Inflammatory macrophage (primary cell): ENCODE measurements around the gene SEC14L5.
A peak's percentile ranks its signal among the peaks of the same experiment; 100 is the strongest.
"Not testable (repeated sequence)": the region's sequence is repeated elsewhere in the genome, so short reads cannot be mapped to it uniquely, and the experiment has no call there.

Experiments used
- DNase-seq, 2 donors: peaks; one replicate each; pipeline ENCODE4 v3.0.0-alpha.2; 2020 to 2022

SEC14L5 gene

DNA sequence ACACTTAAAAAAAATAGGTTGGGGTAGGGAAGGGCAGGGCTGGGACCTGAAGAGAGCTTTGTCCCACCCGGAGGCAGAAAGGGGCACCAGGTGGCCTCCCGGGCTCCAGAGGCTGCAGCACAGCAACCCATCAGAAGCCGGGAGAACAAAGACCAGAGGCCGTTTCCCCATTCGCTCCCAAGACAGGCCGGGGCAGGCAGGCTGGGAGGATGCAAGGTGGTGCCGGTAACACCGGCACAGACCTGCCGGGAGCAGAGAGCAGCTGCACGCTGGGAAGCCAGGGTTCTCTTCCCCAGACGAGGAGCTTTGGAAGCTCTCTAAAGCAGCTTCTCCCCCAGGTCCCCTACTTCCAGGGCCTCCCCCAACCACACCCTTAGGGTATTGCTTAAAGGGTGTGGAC, 26.7 kb upstream of the SEC14L5 start:
- no peak for DNase-seq

DNA sequence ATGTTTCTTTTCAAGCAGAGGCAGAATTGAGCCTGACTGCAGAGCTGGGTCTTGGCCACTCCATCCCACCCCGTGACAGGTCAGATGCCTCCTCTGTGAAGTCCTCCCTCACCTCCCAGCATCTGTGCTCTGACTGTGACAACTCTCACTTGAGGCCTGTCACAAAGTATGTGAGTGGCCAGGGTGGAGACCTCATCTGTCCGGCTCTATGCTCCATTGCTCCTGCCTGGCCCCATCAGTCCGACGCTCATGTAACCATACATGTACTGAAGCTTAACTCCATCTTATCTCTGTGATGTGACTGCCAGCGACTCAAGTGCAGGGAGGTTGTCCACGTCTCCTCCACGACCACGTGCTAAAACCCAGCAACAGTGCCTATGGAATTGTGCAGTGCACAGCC, 24.7 kb upstream of the SEC14L5 start:
- no peak for DNase-seq

DNA sequence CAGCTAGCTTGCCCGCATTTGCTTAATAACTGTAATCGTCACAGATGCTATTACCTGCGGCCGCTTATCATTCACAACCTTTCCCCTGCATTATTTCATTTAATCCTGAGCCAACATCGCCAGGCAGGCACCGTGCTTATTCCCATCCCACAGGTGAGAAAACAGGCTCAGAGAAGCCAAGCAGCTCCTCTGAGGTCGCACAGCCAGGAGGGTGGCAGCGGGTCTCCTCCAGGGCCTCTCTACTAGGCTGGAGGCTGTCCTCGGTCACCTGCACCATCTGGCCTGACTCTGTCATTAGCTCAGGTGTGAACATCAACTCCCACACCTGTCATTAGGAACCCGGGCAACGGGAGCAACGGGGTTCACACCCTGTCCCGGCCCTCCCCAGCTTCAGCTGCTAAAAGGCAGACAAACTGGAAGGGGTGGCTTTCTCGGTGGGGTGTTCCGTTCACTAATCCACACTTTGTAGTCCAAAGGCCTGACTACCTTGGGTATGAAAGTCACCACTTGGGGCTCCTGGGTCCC, 24.2 kb upstream of the SEC14L5 start:
- no peak for DNase-seq

DNA sequence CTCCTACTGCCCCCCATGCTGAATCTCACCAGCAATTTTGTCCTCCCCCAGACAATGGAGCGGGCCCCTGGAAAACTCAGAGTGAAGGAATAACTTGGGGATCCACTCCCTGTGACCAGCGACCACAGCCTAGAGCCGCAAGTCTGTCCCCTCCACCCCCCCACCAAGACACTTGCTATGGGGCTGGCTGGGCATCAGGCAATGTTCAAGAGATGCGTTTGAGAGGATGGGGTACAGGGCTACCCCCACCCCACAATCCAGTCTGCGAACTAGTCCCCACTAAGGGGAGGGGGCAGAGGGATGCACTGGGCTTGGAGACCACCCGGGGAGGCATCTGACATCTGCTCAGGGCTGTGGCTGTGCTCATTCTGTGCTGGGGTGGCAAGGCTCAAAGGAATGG, 23.5 kb upstream of the SEC14L5 start:
- DNase-seq: no peak

DNA sequence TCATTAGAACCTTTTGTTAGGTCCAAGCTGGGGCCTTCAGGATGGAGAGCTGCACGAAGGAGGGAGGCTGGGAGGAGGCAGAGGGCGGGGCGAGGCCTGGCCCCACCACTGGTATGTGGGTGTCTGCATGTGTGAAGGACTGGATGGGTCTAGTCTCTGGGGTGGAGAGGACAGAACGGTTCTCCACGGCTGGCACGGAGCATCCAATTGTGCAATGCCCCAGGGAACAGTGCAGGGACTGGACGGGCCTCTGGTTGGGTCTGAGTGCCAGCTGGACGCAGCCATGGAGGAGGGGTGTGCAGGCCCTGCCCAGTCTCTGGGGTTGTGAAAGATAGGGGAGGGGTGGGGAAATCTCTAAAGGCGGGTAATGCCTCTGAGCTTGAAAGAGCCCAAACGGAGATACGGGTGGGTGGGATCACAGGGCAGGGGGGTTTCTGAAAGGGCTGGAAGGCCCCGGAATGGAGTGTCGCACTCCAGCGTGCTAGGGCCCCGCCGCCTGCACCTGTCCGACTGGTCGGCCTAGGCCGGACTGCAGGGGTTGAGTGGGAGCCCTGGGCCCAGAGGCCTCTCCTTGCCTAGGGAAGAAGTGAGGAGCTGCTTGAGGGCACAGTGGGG, 22.8 kb upstream of the SEC14L5 start:
- no peak for DNase-seq

DNA sequence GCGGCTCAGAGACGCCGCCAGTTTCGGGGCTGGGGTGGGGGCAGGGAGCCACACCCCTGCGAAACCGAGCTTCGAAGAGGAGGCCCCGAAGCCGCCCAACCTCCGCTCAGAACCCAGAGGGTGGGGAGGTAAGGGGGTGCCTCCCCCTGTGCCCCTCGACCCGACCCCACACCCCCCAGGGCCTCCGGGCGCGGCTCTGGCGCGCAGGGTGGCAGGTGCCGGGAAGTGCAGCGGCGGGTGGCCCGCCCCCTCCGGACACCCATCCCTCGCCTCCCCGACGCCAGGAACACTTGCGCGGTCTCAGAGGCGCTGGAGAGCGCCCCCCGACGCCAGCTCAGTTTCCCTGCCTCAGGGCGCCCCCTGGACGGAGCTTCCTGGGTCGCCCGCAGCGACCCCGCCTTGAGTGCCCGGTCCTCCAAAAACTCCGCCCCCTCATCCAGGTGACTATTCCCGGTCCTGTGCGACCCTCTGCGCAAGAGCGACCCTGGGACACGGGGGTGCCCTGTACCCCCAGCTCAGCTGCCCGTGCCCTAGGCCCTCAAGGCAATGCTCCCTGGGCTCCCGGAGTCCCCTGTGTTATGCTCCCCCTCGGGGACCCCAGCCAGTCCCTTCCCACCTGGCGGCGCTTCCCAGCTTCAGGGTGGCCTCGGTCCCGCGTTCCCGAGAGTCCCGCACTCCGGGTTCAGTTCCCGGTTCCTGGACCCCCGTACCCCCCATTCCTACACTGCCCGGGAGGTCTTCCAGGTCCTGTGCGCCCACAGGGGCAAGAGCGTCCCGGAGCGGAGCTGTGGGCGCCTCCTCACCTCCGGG, 21.7 kb upstream of the SEC14L5 start:
- no peak for DNase-seq

DNA sequence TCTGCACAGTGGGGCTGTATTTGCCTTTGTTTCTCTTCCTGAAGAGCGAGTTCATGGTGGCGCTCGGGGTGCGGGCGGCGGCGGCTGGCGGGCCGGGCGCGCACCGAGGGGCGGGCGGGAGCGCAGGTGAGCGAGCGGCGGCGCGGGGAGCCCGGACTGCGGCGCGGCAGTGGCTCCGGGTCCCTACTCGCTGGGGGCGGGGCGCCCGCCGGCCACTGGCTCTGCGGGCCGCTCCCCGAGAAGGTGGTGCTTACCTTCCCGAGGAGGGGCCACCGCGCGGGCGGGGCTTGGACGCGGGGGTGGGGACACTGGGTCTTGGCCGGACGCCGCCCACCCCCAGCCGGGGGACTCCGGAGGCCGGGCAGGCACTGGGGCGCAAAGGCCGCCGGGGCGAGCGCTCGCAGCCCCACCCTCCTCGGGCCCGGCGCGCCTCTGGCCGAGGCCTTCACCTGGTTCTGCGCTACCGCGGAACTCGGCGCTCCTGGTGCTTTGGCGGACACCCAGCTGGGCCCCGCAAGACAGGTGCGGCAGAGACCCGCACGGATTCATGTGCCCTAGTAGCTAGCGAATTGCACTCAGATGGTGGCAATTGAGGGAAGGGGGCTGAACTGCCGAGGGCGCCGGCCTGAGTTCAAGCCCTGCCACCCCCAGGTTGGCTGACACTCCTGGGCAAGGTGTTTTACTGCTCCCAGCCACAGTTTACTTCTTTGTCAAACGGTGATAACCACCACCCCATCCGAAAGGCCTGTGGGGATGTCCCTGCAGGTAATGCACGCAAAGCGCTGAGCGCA, 20.9 kb upstream of the SEC14L5 start, which contains the start of gene PPL:
PPL (minus strand) TSS at position 158 of the 791 bp plus-strand sequence; CDS start at position 55, 103 bp downstream.
- no peak for DNase-seq

DNA sequence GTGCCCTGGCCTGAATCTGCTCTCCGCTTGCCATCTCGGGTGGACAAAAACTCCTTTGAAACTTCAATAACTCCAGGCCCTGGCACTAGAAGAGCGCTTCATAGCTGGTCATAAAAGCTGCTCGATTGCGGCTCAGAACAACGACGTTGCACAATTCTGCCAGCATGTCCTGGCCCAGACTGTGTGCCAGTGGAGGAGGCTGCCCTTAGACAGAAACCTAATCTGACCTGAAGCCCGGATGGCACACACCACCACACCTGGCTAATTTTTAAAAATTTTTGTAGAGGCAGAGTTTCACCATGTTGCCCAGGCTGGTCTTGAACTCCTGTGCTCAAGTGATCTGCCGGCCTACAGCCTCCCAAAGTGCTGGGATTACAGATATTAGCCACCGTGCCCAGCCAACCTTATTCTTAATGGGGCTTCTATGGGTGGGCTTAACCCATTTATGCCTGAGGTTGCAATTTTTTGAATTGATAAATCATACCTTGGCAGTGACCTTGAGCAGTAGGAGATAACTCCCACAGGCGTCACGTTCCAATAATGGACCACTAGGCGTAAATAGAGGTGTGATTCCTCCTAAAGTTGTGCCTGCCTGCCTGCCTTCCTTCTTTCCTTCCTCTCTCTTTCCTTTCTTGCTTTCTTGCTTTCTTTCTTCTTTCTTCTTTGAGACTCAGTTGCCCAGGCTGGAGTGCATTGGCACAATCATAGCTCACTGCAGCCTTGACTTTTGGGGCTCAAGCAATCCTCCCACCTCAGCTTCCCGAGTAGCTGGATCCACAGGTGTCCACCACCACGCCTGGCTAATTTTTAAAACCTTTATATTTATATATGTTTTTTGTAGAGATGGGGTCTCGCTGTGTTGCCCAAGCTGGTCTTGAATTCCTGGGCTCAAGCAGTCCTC, 20.1 kb upstream of the SEC14L5 start:
- DNase-seq: no peak

DNA sequence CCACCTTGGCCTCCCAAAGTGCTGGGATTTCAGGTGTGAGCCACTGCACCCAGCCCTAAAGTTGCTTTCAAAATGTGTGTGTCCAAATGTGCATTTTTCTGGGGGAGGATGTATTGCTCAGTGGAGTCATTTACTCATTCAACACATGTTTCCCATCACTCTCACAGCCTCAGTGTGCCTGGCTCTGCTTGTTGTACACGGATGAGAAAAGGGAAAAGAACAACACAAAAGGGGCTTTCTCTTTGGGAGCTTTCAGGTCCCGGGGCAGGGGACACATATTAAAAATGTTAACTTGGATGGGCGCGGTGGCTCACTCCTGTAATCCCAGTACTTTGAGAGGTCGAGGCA, 19.5 kb upstream of the SEC14L5 start:
- DNase-seq: no peak

DNA sequence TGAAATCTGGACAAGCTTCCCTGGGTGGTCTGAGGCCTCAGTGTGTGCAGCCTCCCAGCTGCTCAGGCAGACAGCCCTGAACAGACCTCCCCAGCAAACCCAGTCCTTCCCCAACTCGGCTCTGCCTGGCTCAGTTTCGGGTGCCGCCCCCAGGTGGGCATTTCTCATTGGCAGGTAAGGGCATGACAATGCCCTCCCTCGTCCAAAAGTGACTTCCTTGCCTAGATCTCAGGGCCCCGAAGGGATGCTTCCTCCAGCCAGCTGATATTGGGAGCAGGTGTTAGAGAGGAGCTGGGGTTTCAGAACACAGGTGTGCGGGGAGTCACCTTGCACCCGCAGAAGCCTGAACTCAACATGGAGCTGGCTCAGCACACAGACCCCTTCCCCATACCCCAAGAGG, 17.4 kb upstream of the SEC14L5 start:
- no peak for DNase-seq

DNA sequence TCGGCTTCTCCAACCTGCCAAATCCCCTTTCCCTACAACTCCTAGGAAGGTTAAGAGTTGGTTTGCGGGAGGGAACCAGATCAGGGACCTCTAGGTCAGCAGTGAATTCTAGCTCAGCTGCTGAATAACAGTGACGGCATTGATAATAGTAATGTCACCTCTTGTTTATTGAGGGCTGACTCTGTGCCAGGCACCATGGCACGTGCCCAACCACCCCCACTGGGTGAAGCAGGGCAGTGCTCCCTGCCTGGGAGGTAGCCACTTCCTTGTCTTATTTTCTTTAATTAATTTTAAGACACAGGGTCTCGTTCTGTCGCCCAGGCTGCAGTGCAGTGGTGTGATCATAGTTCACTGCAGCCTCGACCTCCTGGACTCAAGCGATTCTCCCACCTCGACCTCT, 15.6 kb upstream of the SEC14L5 start:
- no peak for DNase-seq

DNA sequence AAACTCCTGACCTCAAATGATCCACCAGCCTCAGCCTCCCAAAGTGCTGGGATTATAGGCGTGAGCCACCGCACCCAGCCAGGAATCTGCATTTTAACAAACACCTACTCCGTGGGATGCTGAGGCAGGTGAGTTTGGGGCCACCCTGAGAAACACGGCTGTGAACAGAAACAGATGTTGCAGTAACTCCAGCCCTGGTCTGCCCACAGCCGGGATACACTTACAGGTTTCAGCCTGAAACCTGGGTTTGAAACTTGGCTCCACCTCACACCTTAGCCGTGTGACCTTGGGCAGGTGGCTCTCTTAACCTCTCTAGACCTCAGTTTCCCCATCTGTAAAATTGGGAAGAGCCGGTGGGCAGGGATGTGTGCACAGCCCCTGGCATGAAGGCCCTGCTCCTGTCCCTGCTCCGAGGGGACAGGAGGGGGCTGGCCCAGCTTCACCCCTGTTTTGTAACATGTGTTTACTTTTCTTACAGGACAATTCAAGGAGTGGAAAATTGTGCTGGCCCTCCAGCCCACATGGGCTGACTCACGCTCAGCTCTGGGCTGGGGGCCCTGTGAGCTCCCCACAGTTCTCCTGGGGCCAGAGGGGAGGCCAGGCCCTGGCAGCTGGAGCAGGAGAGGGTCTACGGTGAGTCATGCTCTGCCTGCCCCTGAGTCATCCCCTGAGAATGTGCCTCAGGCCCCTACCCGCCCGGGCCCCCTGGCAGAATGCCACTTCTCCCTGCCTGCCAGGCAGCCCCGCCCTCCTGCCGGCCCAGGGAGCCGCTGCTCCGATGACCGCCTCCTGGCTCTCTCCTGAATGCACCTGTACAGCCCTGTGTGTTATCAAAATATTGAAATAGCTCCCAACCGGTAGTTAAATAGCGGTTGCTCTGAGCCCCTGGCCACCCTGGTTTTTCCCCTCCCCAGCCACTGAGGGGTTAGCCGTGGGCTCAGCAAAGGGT, 13.5 kb upstream of the SEC14L5 start:
- peak; percentile 13 to 28 for DNase-seq

DNA sequence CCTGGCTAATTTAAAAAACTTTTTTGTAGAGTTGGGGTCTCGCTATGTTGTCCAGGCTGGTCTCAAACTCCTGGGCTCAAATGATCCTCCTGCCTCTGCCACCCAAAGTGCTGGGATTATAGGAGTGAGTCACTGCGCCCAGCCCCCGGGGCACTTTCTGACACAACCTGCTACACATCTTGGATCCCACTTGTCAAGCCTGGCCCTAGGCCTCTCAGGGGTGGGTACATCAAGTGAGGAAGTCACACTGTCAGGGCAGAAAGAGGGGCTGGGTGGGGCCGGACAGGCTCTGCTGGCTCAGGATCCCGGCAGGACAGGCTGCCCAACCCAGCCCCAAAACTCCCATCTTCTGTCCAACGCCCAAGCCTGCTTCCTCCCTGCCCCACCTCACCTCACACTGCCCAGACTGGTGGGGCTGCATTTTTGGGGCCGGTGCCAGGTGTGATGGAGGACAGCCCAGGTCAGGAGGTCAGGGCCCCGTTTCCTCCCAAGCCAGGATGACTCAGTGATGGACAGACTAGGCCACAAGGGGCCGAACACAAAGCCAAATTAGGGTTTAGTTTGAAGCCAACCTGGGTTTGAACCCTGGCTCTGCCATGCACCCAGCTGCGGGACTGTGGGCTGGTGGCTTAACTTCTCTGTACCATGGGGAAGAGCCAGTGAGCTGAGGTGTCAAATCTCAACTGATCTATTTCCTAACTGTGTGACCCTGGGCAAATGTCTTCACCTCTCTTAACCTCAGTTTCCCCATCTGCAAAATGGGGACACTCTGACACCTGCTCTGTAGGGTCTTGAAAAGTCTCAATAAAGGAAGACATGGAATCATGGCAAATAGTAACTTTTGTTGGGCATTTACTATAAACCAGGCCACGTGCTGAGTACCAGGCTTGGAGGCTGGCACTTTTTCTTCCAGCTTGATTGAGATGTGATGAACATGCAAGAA, 12.3 kb upstream of the SEC14L5 start:
- DNase-seq: no peak

DNA sequence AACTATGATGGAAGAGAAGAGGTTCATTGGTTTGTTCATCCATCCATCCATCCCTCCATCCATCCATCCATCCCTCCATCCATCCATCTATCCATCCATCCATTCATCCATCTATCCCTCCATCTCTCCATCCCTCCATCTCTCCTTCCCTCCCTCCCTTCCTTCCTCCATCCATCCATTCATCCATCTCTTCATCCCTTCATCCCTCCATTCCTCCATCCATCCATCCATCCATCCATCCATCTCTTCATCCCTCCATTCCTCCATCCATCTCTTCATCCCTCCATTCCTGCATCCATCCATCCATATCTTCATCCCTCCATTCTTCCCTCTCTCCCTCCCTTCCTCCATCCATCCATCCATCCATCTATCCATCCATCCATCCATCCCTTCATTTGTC, 11.2 kb upstream of the SEC14L5 start:
- no peak for DNase-seq

DNA sequence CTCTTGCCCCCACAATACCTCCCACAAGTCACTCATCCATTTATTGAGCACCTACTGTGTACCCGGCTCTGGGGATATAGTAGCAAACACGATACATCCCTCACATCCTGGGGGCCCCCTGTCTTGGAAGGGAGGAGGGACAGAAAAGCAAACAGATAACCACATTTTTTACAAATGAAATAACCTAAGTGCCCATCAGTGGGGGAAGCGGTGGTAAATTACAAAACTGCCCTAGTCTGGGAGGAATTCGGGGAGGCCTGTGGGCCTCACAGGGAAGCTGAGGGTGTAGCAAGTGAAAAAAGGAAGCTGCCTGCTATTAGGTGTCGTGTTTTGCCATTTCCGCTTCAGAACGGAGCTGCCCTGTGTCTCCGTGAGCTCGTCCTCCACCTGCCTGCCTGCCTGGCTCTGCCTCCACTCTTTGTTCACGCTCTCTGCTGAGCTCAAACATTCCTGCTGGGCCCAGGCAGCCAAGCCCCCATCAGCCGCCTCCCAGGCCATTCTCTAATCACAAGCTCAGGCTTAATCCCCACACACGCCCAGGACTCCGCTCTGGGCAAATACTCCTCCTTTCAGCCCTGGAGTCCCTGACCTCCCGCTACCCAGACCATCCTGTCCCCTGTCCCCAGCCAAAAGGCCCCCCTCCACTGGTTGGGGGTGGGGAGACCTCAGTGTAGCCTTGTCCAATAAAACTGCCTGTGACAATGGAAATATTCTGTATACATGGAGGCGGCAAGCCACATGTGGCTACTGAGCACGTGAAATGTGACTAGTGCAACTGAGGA, 10.2 kb upstream of the SEC14L5 start:
- DNase-seq: peak; percentile 59 to 76

DNA sequence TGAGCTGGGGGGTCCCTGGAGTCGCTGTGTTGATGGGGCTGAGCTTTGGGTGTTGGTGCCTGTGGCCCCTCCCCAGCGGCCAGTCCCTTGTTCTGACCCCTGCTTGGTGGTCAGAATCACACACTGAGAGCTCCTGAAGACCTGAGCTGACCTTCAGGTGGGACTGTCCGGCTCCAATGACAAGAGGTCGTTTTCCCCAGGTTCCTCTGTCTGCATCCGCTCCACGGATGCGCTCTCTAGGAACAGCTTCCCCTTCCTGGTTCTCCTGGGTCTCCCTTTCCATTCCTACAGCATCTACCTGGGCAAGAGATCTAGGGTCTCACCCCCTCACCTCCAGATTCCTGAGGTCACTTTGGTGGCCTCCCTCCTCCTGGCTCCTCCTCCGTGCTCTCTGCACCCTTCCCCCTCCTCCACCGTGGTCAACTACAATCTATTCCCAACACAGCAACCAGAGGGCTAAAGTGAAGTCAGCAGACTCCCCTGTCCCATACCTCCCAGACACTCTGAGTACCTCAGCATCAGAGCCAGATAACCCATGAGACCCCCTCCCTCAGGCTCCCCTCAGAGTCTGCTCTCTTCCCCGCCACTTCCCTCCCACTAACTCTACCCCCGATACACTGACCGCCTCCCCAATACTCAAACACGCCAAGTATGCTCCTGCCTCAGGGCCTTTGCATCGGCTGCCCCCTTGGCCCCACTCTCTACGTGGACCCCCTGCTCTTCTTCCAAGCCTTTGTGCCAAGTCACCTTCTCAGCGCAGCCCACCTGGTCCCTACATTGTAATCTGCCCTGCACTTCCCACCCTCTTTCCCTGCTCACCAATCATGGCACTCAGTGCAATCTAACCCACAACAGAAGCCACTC, 9.0 kb upstream of the SEC14L5 start:
- no peak for DNase-seq

DNA sequence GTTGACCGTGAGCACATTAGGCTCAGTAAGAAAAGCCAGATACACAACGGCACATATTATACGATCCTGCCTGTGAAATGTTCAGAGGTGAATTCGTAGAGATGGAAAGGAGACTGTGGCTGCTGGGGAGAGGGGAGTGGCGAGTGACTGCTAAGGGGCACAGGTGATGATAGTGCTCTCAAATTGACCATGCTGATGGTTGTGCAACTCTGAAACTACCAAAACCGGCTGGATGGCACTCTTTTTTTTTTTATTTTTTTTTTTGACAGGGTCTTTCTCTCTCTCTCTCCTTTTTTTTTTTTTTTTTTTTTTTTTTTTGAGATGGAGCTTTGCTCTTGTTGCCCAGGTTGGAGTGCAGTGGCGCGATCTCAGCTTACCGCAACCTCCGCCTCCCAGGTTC, 8.1 kb upstream of the SEC14L5 start:
- DNase-seq: no peak

DNA sequence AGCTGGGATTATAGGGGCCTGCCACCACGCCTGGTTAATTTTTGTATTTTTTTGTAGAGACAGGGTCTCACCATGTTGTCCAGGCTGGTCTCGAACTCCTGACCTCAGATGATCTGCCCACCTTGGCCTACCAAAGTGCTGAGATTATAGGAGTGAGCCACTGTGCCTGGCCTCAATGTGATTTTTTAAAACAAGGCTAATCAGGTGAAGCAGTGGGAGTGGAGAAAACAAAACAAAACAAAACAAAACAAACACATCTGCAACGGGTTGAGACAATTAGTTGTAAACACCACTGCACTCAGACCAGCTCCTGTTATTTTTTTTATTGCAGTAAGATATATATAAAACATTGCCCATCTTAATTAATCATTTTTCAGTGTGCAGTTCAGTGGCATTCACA, 6.5 kb upstream of the SEC14L5 start:
- DNase-seq: not testable (repeated sequence)
